Muscle layer of duodenum (tissue), 2 donors: ENCODE measurements around the gene IGFBP2.

Experiments used
- H3K27ac ChIP-seq: one replicate; pipeline ENCODE4 v1.7.0; 2013; ENCODE audit warnings: mild to moderate bottlenecking, low read length
- H3K27me3 ChIP-seq: one replicate; pipeline ENCODE4 v1.7.0; 2013; ENCODE audit warnings: low read depth, mild to moderate bottlenecking, control low read depth, low read length
- H3K36me3 ChIP-seq, 2 donors: one replicate each; pipeline ENCODE4 v1.7.0; 2013; ENCODE audit warnings: low read length in 2 of 2, control low read depth in 1 of 2, mild to moderate bottlenecking in 1 of 2; ENCODE audit not compliant: insufficient read depth in 2 of 2, control insufficient read depth in 1 of 2
- H3K4me1 ChIP-seq, 2 donors: one replicate each; pipeline ENCODE4 v1.7.0; 2013; ENCODE audit warnings: low read length in 2 of 2, mild to moderate bottlenecking in 2 of 2, control low read depth in 1 of 2, moderate library complexity in 1 of 2; ENCODE audit not compliant: insufficient read depth in 2 of 2, control insufficient read depth in 1 of 2
- H3K4me3 ChIP-seq, 2 donors: one replicate each; pipeline ENCODE4 v1.7.0; 2013; ENCODE audit warnings: low read length in 2 of 2, low read depth in 1 of 2, mild to moderate bottlenecking in 1 of 2
- H3K9me3 ChIP-seq, 2 donors: one replicate each; pipeline ENCODE4 v1.7.0; 2013; ENCODE audit warnings: low read length in 2 of 2, control low read depth in 1 of 2, mild to moderate bottlenecking in 1 of 2; ENCODE audit not compliant: control insufficient read depth in 1 of 2
- donor health status: healthy.

Gene IGFBP2

GRCh38 chr2:216658757-216659156 is 25.5 kb downstream of the IGFBP2 start:
- H3K4me3 ChIP-seq: no peak overlapping the region
- no peak overlapping the region for H3K27ac ChIP-seq

GRCh38 chr2:216659276-216659675 is 26.1 kb downstream of the IGFBP2 start:
- Histone ChIP-seq H3K27me3 (no peaks in the 10 kb centered on the region), H3K9me3 (no peaks in the 10 kb centered on the region), H3K4me3 (no peak overlapping the region), H3K27ac (no peak overlapping the region), H3K36me3 (no peaks in the 10 kb centered on the region), H3K4me1 (no peaks in the 10 kb centered on the region)

More at GRCh38 chr2:216658757-216659156, 25.5 kb downstream of the IGFBP2 start:
- no peaks in the 10 kb centered on the region for H3K9me3 ChIP-seq
- no peaks in the 10 kb centered on the region for H3K4me1 ChIP-seq
- no peaks in the 10 kb centered on the region for H3K36me3 ChIP-seq
- H3K27me3 ChIP-seq: no peaks in the 10 kb centered on the region

- H3K36me3 ChIP-seq: no peaks in the 10 kb centered on the region
- H3K4me1 ChIP-seq: peaks cover 7 to 11% of the 10 kb centered on the region in 2 donors
- no peak overlapping the region for H3K27ac ChIP-seq
- no peaks in the 10 kb centered on the region for H3K9me3 ChIP-seq
- no peaks in the 10 kb centered on the region for H3K27me3 ChIP-seq
- no peak overlapping the region for H3K4me3 ChIP-seq
Observed at GRCh38 chr2:216660496-216660895, 27.3 kb downstream of the IGFBP2 start.

- no peaks in the 10 kb centered on the region for H3K36me3 ChIP-seq
- H3K27me3 ChIP-seq: no peaks in the 10 kb centered on the region
- H3K4me1 ChIP-seq: peaks cover 7 to 16% of the 10 kb centered on the region in 2 donors
- no peaks in the 10 kb centered on the region for H3K9me3 ChIP-seq
- H3K4me3 ChIP-seq: no peak overlapping the region
- no peak overlapping the region for H3K27ac ChIP-seq
Observed at GRCh38 chr2:216661051-216661450, 27.8 kb downstream of the IGFBP2 start.

- Histone ChIP-seq H3K9me3 (no peaks in the 10 kb centered on the region), H3K27ac (no peak overlapping the region), H3K36me3 (no peaks in the 10 kb centered on the region), H3K4me3 (no peak overlapping the region), H3K27me3 (no peaks in the 10 kb centered on the region), H3K4me1 (peaks cover 7 to 18% of the 10 kb centered on the region in 2 donors)
Observed at GRCh38 chr2:216661639-216662375, 28.6 kb downstream of the IGFBP2 start.

GRCh38 chr2:216663106-216663505 is 29.9 kb downstream of the IGFBP2 start:
- Histone ChIP-seq H3K4me1 (peaks cover 7 to 18% of the 10 kb centered on the region in 2 donors), H3K27me3 (no peaks in the 10 kb centered on the region), H3K4me3 (no peak overlapping the region), H3K27ac (no peak overlapping the region), H3K36me3 (no peaks in the 10 kb centered on the region), H3K9me3 (no peaks in the 10 kb centered on the region)

- Histone ChIP-seq H3K9me3 (no peaks in the 10 kb centered on the region), H3K27ac (no peak overlapping the region), H3K4me3 (no peak overlapping the region), H3K36me3 (no peaks in the 10 kb centered on the region), H3K27me3 (no peaks in the 10 kb centered on the region), H3K4me1 (peaks cover 7 to 18% of the 10 kb centered on the region in 2 donors)
Observed at GRCh38 chr2:216663846-216664245, 30.6 kb downstream of the IGFBP2 start.

GRCh38 chr2:216664593-216665034 is 31.4 kb downstream of the IGFBP2 start:
- H3K9me3 ChIP-seq: no peaks in the 10 kb centered on the region
- peaks cover 7 to 18% of the 10 kb centered on the region in 2 donors for H3K4me1 ChIP-seq
- no peaks in the 10 kb centered on the region for H3K36me3 ChIP-seq
- H3K27ac ChIP-seq: no peak overlapping the region
- H3K4me3 ChIP-seq: no peak overlapping the region
- no peaks in the 10 kb centered on the region for H3K27me3 ChIP-seq

GRCh38 chr2:216665242-216665641 is 32.0 kb downstream of the IGFBP2 start:
- peaks cover 7 to 18% of the 10 kb centered on the region in 2 donors for H3K4me1 ChIP-seq
- no peaks in the 10 kb centered on the region for H3K36me3 ChIP-seq
- H3K27me3 ChIP-seq: no peaks in the 10 kb centered on the region
- no peak overlapping the region for H3K27ac ChIP-seq
- H3K4me3 ChIP-seq: no peak overlapping the region
- H3K9me3 ChIP-seq: no peaks in the 10 kb centered on the region

GRCh38 chr2:216665717-216666116 is 32.5 kb downstream of the IGFBP2 start:
- no peaks in the 10 kb centered on the region for H3K9me3 ChIP-seq
- H3K27ac ChIP-seq: no peak overlapping the region
- no peak overlapping the region for H3K4me3 ChIP-seq
- H3K4me1 ChIP-seq: peaks cover 7 to 18% of the 10 kb centered on the region in 2 donors
- no peaks in the 10 kb centered on the region for H3K36me3 ChIP-seq
- no peaks in the 10 kb centered on the region for H3K27me3 ChIP-seq

- Histone ChIP-seq H3K36me3 (no peaks in the 10 kb centered on the region), H3K27ac (no peak overlapping the region), H3K4me1 (peaks cover 7 to 18% of the 10 kb centered on the region in 2 donors), H3K9me3 (no peaks in the 10 kb centered on the region), H3K27me3 (no peaks in the 10 kb centered on the region), H3K4me3 (no peak overlapping the region)
Observed at GRCh38 chr2:216666461-216667233, 33.4 kb downstream of the IGFBP2 start.
